Epithelial cell of esophagus (primary cell): ENCODE results near the gene SHISA7.

ENCODE experiments used
- DNase-seq: peaks from one replicate; pipeline ENCODE4 v3.0.0; 2010; ENCODE audit warnings: low read depth
- H3K4me3 ChIP-seq: 2 replicates; pipeline ENCODE4 v1.5.1; 2011; ENCODE audit warnings: mild to moderate bottlenecking, low read length, control low read depth
- TF ChIP-seq, protein P1 (sequence below): IDR thresholded peaks from 2 replicates; pipeline ENCODE4 v1.5.1; 2011; ENCODE audit warnings: low read depth, mild to moderate bottlenecking, low read length, control low read depth, inconsistent platforms; ENCODE audit not compliant: insufficient read depth; ENCODE audit errors: missing control alignments

The SHISA7 gene

DNA sequence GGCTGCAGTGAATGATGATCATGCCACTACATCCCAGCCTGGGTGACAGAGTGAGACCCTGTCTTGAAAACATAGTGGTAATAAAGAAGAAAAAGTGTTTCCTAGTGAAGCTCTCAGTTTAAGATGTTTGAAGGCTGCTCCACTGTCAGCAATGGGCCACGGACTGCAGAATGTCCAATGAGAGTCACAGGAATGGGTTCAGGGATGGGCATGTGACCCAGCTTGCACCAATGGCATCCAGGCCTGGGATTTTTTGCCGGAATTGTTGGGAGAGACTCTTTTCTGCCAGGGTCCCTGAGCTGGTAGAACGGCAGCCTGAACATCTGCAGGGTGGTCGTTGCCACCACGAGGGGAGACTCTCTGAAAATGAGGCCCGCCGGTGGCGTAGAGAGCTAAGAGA, 6.3 kb downstream of the SHISA7 start:
- no peak for DNase-seq
- TF ChIP-seq, protein P1, sequence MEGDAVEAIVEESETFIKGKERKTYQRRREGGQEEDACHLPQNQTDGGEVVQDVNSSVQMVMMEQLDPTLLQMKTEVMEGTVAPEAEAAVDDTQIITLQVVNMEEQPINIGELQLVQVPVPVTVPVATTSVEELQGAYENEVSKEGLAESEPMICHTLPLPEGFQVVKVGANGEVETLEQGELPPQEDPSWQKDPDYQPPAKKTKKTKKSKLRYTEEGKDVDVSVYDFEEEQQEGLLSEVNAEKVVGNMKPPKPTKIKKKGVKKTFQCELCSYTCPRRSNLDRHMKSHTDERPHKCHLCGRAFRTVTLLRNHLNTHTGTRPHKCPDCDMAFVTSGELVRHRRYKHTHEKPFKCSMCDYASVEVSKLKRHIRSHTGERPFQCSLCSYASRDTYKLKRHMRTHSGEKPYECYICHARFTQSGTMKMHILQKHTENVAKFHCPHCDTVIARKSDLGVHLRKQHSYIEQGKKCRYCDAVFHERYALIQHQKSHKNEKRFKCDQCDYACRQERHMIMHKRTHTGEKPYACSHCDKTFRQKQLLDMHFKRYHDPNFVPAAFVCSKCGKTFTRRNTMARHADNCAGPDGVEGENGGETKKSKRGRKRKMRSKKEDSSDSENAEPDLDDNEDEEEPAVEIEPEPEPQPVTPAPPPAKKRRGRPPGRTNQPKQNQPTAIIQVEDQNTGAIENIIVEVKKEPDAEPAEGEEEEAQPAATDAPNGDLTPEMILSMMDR: no peak
- no peak overlapping the region for H3K4me3 ChIP-seq

DNA sequence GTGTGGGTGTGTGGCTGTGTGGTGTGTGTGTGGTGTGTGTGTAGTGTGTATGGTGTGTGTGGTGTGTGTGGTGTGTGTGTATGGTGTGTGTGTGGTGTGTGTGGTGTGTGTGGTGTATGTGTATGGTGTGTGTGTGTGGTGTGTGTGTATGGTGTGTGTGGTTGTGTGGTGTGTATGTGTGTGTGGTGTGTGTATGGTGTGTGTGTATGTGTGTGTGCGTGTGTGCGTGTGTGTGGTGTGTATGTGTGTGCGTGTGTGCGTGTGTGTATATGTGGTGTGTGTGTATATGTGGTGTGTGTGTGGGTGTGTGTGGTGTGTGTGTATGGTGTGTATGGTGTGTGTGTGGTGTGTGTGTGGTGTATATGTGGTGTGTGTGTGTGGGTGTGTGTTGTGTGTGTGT, 8.1 kb downstream of the SHISA7 start:
- DNase-seq: no peak
- H3K4me3 ChIP-seq: no peak overlapping the region
- TF ChIP-seq, protein P1: no peak

DNA sequence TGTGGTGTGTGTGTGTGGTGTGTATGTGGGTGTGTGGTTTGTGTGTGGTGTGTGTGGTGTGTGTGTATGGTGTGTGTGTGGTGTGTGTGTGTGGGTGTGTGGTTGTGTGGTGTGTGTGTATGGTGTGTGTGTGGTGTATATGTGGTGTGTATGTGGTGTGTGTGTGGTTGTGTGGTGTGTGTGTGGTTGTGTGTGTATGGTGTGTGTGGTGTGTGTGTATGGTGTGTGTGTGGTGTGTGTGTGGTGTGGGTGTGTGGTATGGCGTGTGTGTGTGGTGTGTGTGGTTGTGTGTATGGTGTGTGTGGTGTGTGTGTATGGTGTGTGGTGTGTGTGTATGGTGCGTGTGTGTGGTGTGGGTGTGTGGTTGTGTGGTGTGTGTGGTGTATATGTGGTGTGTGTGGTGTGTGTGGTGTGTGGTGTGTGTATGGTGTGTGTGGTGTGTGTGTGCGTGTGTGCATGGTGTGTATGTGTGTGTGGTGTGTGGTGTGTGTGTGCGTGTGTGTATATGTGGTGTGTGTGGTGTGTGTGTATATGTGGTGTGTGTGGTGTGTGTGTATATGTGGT, 8.7 kb downstream of the SHISA7 start:
- H3K4me3 ChIP-seq: no peak overlapping the region
- TF ChIP-seq, protein P1: no peak

DNA sequence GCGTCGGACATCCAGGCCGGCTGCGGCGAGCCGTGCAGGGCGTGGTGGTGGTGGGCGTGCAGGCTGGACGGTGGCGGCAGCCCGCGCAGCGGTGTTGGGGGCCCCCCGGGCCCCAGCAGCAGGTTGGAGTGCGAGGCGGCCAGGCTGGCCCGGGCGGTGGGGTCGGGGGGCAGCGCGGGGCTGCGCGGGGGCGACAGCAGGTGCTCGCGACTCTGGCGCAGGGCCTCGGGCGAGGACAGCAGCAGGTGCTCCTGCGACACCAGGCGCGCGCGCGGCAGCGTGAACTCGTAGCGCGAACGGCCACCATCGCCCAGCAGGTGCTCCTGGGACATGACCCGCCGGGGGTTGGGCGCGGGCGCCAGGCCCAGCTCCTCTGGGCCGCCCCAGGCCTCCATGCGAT, 9.8 kb downstream of the SHISA7 start:
- DNase-seq: no peak
- TF ChIP-seq, protein P1: no peak
- no peak overlapping the region for H3K4me3 ChIP-seq

More for the DNA sequence above, 8.7 kb downstream of the SHISA7 start:
- DNase-seq: no peak

DNA sequence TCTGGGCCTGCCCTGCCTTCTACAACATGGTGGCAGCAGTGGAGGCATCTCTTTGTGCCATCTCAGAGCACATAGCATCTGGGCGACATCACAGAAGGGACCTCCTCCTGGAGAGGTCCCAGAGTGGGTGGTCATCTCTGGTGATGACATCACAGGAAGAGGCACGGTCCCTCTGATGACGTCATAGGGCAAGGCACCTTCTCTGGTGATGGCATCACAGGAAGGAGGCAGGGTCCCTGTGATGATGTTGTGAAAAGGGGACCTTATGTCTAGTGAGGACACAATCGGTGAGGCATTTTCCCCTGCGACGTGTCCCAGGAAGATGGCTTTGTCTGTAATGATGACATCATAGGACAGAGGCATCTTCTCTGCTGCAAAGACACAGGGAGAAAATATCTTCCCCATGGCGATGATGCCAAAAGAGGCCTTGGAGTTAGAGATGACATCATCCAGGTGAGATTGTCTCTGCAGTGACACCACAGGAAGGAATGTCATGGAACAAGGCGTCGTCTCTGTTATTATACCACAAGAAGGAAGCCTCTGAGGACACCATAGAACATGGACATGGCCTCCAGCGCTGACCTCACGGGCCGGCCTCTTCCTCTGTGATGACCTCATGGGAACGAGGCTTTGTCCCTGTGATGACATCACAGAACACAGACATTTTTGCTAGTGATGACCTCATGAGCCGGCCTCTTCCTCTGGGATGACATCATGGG, 10.7 kb downstream of the SHISA7 start:
- DNase-seq: peak; percentile 19
- H3K4me3 ChIP-seq: no peak overlapping the region
- TF ChIP-seq, protein P1: no peak

DNA sequence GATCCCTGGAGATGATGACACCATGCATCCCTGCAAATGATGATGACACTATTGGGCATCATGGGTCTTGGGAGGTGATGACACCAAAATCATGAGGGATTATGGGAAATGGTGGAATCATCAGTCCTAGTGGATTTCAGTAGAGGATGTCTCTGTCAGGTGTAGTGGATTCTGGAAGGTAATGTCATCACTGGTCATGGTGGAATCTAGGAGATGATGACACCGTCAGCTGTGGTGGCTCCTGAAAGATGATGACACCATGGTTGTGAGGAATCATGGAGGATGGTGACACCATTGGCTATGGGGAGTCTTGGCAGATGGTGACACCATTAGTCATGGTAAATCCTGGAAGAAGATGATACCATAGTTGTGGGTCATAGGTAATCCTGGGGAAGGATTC, 11.9 kb downstream of the SHISA7 start:
- no peak overlapping the region for H3K4me3 ChIP-seq
- TF ChIP-seq, protein P1: no peak
- no peak for DNase-seq

DNA sequence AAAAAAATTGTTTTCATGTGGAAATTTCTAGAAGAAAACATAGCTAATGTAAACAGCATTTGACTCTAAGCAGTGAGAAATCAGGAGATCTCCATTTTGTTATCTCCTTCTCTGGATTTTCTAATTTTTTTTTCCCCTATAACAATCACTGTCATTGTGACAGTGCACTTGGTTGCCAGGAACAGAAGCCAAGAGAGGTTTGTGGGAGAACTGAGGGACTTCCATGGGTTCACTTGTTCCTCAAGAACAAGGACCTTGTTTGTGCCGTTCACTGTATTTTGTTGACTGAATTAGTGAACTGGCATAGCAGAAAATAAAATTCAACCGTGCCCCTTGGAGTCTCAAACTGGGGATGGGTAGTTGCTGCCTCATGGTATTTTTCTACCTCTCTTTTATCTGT, 17.1 kb downstream of the SHISA7 start:
- DNase-seq: no peak
- TF ChIP-seq, protein P1: no peak
- no peak overlapping the region for H3K4me3 ChIP-seq
